Glomerular endothelial cell (primary cell): ENCODE results near the gene TM4SF18. TPM values are rescaled to one million over a fixed set of nuclear protein-coding genes. Genes with fewer than 3 reads are reported as not detected.
A peak's percentile ranks its signal among the peaks of the same experiment; 100 is the strongest.
"Not testable (repeated sequence)": the region's sequence is repeated elsewhere in the genome, so short reads cannot be mapped to it uniquely, and the experiment has no call there.

Source experiments
- DNase-seq: peaks from one replicate; pipeline ENCODE4 v3.0.0-alpha.2; 2011; ENCODE audit warnings: low read depth, low spot score; ENCODE audit errors: extremely low read depth
- total RNA-seq: library from RNA; depleted of rRNA; stranded (reverse); fragments of >200 nt; gene quantifications from 2 replicates; pipeline ENCODE4 v1.2.3, GENCODE V29; 2015

The TM4SF18 gene
- total RNA-seq, 1 donor from 2014 or later: 148 TPM

GRCh38 chr3:149368674-149369497 is 35.5 kb upstream of the TM4SF18 start:
- no peak for DNase-seq

GRCh38 chr3:149368201-149368673 is 34.8 kb upstream of the TM4SF18 start:
- no peak for DNase-seq

- no peak for DNase-seq
Measured at GRCh38 chr3:149366941-149367840, 33.8 kb upstream of the TM4SF18 start.

GRCh38 chr3:149366031-149366430 is 32.6 kb upstream of the TM4SF18 start:
- DNase-seq: no peak

- no peak for DNase-seq
Measured at GRCh38 chr3:149364624-149365023, 31.2 kb upstream of the TM4SF18 start.

- no peak for DNase-seq
Measured at GRCh38 chr3:149363053-149363452, 29.6 kb upstream of the TM4SF18 start.

- DNase-seq: no peak
Measured at GRCh38 chr3:149362366-149362765, 28.9 kb upstream of the TM4SF18 start.

- no peak for DNase-seq
Measured at GRCh38 chr3:149356630-149357029, 23.2 kb upstream of the TM4SF18 start.

- no peak for DNase-seq
Measured at GRCh38 chr3:149356044-149356592, 22.7 kb upstream of the TM4SF18 start.

GRCh38 chr3:149353581-149354184 is 20.2 kb upstream of the TM4SF18 start:
- no peak for DNase-seq

GRCh38 chr3:149352556-149352955 is 19.1 kb upstream of the TM4SF18 start:
- DNase-seq: no peak

- no peak for DNase-seq
Measured at GRCh38 chr3:149343951-149344350, 10.5 kb upstream of the TM4SF18 start.

- no peak for DNase-seq
Measured at GRCh38 chr3:149342413-149343380, 9.3 kb upstream of the TM4SF18 start.

GRCh38 chr3:149340310-149340933 is 7.0 kb upstream of the TM4SF18 start:
- no peak for DNase-seq

- peak; percentile 98 for DNase-seq
Measured at GRCh38 chr3:149339931-149340309, 6.5 kb upstream of the TM4SF18 start.

GRCh38 chr3:149337486-149337885 is 4.0 kb upstream of the TM4SF18 start:
- not testable (repeated sequence) for DNase-seq

GRCh38 chr3:149336925-149337324 is 3.5 kb upstream of the TM4SF18 start:
- no peak for DNase-seq

- DNase-seq: no peak
Measured at GRCh38 chr3:149332771-149333170, 665 bp downstream of the TM4SF18 start.

- DNase-seq: no peak
Measured at GRCh38 chr3:149332227-149332765, 1.1 kb downstream of the TM4SF18 start.
